ENCODE results near the gene VPS8. TPM values are rescaled to one million over a fixed set of nuclear protein-coding genes. Genes with fewer than 3 reads are reported as not detected.

VPS8 gene
- total RNA-seq, 1 donor from 2014 or later, result 101 TPM

Other genes with a start within 250 kb of the VPS8 start
- 30.2 TPM for gene MAGEF1, start 100.1 kb upstream of the VPS8 start, total RNA-seq